SK-N-SH treated with all-trans-retinoic acid at 6 μM for 48 hours (cell line): ENCODE measurements around the gene NEUROD4.

Experiments used
- CSDC2 ChIP-seq: fragments of 250-450 bp; sonication (Bioruptor Pico); IDR thresholded peaks from 2 replicates; pipeline ENCODE4 v1.5.0; 2020; ENCODE audit warnings: mild to moderate bottlenecking, moderate library complexity
- CSRNP3 ChIP-seq: fragments of 250-450 bp; sonication (Bioruptor Pico); IDR thresholded peaks from 2 replicates; pipeline ENCODE4 v1.5.1; 2021; ENCODE audit warnings: mild to moderate bottlenecking, moderate library complexity
- ISL1 ChIP-seq: fragments of 250-450 bp; sonication (Bioruptor Pico); IDR thresholded peaks from 2 replicates; pipeline ENCODE4 v2.1.2; 2022; ENCODE audit warnings: mild to moderate bottlenecking, moderate library complexity
- PATZ1 ChIP-seq: fragments of 250-450 bp; sonication (Bioruptor Pico); IDR thresholded peaks from 2 replicates; pipeline ENCODE4 v1.8.0; 2020; ENCODE audit warnings: mild to moderate bottlenecking, moderate library complexity, borderline replicate concordance
- PPARA ChIP-seq: fragments of 250-450 bp; sonication (Bioruptor Pico); IDR thresholded peaks from 2 replicates; pipeline ENCODE4 v1.5.0; 2020; ENCODE audit warnings: mild to moderate bottlenecking, borderline replicate concordance
- RARB ChIP-seq: fragments of 250-450 bp; sonication (Bioruptor Pico); IDR thresholded peaks from 2 replicates; pipeline ENCODE4 v1.8.0; 2021; ENCODE audit warnings: mild to moderate bottlenecking, moderate library complexity
- SNAI2 ChIP-seq: fragments of 250-450 bp; sonication (Bioruptor Pico); IDR thresholded peaks from 2 replicates; pipeline ENCODE4 v1.5.0; 2020; ENCODE audit warnings: mild to moderate bottlenecking, moderate library complexity
- ZFP3 ChIP-seq: fragments of 250-450 bp; sonication (Bioruptor Pico); IDR thresholded peaks from 2 replicates; pipeline ENCODE4 v1.5.0; 2020; ENCODE audit warnings: mild to moderate bottlenecking, moderate library complexity
- ZFP30 ChIP-seq: fragments of 450-650 bp; formaldehyde crosslinking; IDR thresholded peaks from 2 replicates; pipeline ENCODE4 v1.5.0; 2022; ENCODE audit warnings: mild to moderate bottlenecking, moderate library complexity
- TF ChIP-seq, protein P1 (sequence below): fragments of 250-450 bp; sonication (Bioruptor Pico); IDR thresholded peaks from 2 replicates; pipeline ENCODE4 v1.5.1; 2020; ENCODE audit warnings: low read depth, mild to moderate bottlenecking, moderate library complexity

DNA sequence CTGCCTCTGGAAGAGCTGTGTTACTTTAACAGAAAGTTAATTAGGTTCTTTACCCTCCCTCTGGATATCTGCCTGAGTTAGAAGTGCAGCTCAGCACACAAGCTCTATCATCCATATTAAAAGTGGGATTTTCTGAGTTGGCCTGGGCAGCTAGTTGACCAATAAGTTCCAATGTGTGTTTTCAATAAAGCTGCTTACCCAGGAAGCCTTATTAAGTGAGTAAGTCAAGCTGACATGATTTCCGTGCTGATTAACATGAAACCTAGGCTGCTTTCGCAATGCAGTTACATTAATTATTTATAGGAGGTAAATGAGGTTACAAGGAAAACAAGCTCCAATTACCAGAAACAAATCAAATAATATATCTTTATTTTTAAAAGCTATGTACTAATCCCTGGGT lies 4.8 kb downstream of the NEUROD4 start:
- TF ChIP-seq SNAI2 (CRISPR knock-in tag) (no peak), ZFP3 (CRISPR knock-in tag) (no peak), RARB (CRISPR knock-in tag) (no peak), PATZ1 (no peak), PPARA (CRISPR knock-in tag) (no peak), ZFP30 (no peak), CSDC2 (CRISPR knock-in tag) (no peak), CSRNP3 (no peak), ISL1 (CRISPR knock-in tag) (no peak)
- TF ChIP-seq, protein P1, sequence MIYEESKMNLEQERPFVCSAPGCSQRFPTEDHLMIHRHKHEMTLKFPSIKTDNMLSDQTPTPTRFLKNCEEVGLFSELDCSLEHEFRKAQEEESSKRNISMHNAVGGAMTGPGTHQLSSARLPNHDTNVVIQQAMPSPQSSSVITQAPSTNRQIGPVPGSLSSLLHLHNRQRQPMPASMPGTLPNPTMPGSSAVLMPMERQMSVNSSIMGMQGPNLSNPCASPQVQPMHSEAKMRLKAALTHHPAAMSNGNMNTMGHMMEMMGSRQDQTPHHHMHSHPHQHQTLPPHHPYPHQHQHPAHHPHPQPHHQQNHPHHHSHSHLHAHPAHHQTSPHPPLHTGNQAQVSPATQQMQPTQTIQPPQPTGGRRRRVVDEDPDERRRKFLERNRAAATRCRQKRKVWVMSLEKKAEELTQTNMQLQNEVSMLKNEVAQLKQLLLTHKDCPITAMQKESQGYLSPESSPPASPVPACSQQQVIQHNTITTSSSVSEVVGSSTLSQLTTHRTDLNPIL (CRISPR knock-in tag), result no peak
